Heart left ventricle (tissue), 16 donors: Measurements from ENCODE around the gene FOXN4. TPM values are rescaled to one million over a fixed set of nuclear protein-coding genes. Genes with fewer than 3 reads are reported as not detected.

ENCODE experiments used
- ATAC-seq, 4 donors: fragments of 200-7000 bp; cut with Tn5 transposase; one replicate each; pipeline ENCODE4 v1.9.1; 2020 to 2022; ENCODE audit warnings: moderate library complexity in 4 of 4, mild to moderate bottlenecking in 3 of 4, moderate number of reproducible peaks in 1 of 4
- DNase-seq, 5 donors: peaks; one replicate each; pipeline ENCODE4 v3.0.0-alpha.2; 2020
- H3K27ac ChIP-seq, 12 donors: fragments of 200-600 bp; sonication (generic) in 4 of 12; one replicate each; pipeline versions ENCODE4 v1.5.0 to v1.8.0; 2016 to 2022; ENCODE audit warnings: mild to moderate bottlenecking in 2 of 12
- H3K27me3 ChIP-seq, 9 donors: fragments of 200-600 bp; sonication (generic) in 2 of 9; one replicate each; pipeline versions ENCODE4 v1.5.1 to v1.8.0; 2016 to 2022; ENCODE audit warnings: mild to moderate bottlenecking in 3 of 9
- H3K36me3 ChIP-seq, 9 donors: fragments of 200-600 bp; sonication (generic) in 2 of 9; one replicate each; pipeline versions ENCODE4 v1.5.0 to v1.8.0; 2018 to 2022; ENCODE audit warnings: mild to moderate bottlenecking in 2 of 9
- H3K4me1 ChIP-seq, 12 donors: fragments of 200-600 bp; sonication (generic) in 4 of 12; one replicate each; pipeline versions ENCODE4 v1.5.0 to v1.8.0; 2016 to 2022; ENCODE audit warnings: mild to moderate bottlenecking in 3 of 12
- H3K4me3 ChIP-seq, 12 donors: fragments of 200-600 bp; sonication (generic) in 4 of 12; one replicate each; pipeline versions ENCODE4 v1.5.0 to v1.8.0; 2017 to 2022; ENCODE audit warnings: mild to moderate bottlenecking in 9 of 12, moderate library complexity in 4 of 12
- H3K9me3 ChIP-seq, 12 donors: fragments of 200-600 bp; sonication (generic) in 4 of 12; one replicate each; pipeline versions ENCODE4 v1.5.0 to v1.8.0; 2016 to 2022; ENCODE audit warnings: mild to moderate bottlenecking in 1 of 12
- CTCF ChIP-seq, 12 donors: fragments of 200-600 bp; sonication (generic) in 4 of 12; IDR thresholded peaks; one replicate each; pipeline versions ENCODE4 v1.5.0 to v1.8.0; 2018 to 2022; ENCODE audit warnings: antibody characterized with exemption in 12 of 12, mild to moderate bottlenecking in 5 of 12
- POLR2A ChIP-seq, 2 donors: fragments of 450-650 bp; IDR thresholded peaks; one replicate each; pipeline ENCODE4 v1.6.1; 2017; ENCODE audit warnings: antibody characterized with exemption in 2 of 2, mild to moderate bottlenecking in 2 of 2, moderate library complexity in 2 of 2
- WGBS, 4 donors: extraction: QIAGEN DNeasy Blood & Tissue Kit in 2 of 4; methylation state at CpG; one replicate each; pipeline versions ENCODE4 v1.1.5 to v1.1.7; 2013 to 2018; 5-methylcytosine and 5-hydroxymethylcytosine counted together
- intact Hi-C, 10 donors: fragments of 100-400 bp; cut with DNase I; formaldehyde crosslinking; loops; one replicate each; pipeline versions ENCODE4 v1.11.1 to v1.14.2; 2022
- polyA plus RNA-seq, 2 donors: library from polyadenylated mRNA; stranded (reverse); fragments of 200-250 nt; gene quantifications; one replicate each; pipeline ENCODE4 v1.2.3, GENCODE V29; 2013
- total RNA-seq, 9 donors: library from RNA; depleted of rRNA in 2 of 9; stranded (reverse); fragments of >200 nt in 2 of 9; fragmentation: NEBNext Ultra II Directional in 3 of 9; extraction: Animal tissue kit (Norgen Biotek cat#: 25700) in 3 of 9; gene quantifications; one replicate each; pipeline versions ENCODE4 v1.1.0 to v1.2.4, GENCODE V29; 2016 to 2023
- donor health status: ischemic (EF 13 %, LVEDD 7.1; RV severe dilation, severe dysfunction).
- donor health status: healthy with polysubstance abuse.
- donor health status: DM: no; HTN: yes; CAD: no.
- donor health status: DM: no; HTN: no; CAD: no.
- donor health status: ischemic (EF 25% LVEDD 6.9; RV normal size, moderate dysfunction).
- donor health status: ischemic (EF 25% LVEDD 5.7; RV mildly dilated, moderate dysfunction).
- donor health status: healthy.
- donor health status: DM: yes; HTN: yes; CAD: no.
- donor health status: ischemic (EF 35%, LVEDD 5.7; RV mildly dilated, moderate dysfunction).
- donor health status: nonischemic (EF 11% LVEDD 7.7; RV severe dilation, severe dysfunction).
- donor health status: DM: yes; HTN: yes; CAD: no.
- donor health status: PGD.
- donor health status: ischemic (EF 29% LVEDD 5.4; RV normal size, mild dysfunction).
- donor health status: nonischemic (EF 23%, LVEDD 6.1; RV moderate dilation, normal function).

Gene FOXN4
- total and polyA plus RNA-seq, 11 donors = not detected

- Histone ChIP-seq H3K4me3 (no peak overlapping the region), H3K27ac (no peak overlapping the region), H3K4me1 (peaks cover 0 to 14% (median 5%) of the 10 kb centered on the region in 12 donors), H3K9me3 (no peaks in the 10 kb centered on the region), H3K27me3 (peaks cover 0 to 12% (median 0%) of the 10 kb centered on the region in 9 donors), H3K36me3 (no peaks in the 10 kb centered on the region)
- no peak for TF ChIP-seq POLR2A (IDR thresholded peaks at IDR 0.05)
- no peak for TF ChIP-seq CTCF (IDR thresholded peaks at IDR 0.05)
- ATAC-seq (no peak), DNase-seq (no peak)
- 80 to 87% (median 83%) methylated on average over 16 of the region's 16 CpGs for WGBS, 4 donors
- intact Hi-C loops = no loop called here
Measured at GRCh38 chr12:109287811-109288469, 21.1 kb downstream of the FOXN4 start.

- 80 to 89% (median 84%) methylated on average over 7 of the region's 7 CpGs for WGBS, 4 donors
- Histone ChIP-seq H3K4me3 (no peak overlapping the region), H3K36me3 (no peaks in the 10 kb centered on the region), H3K27ac (no peak overlapping the region), H3K27me3 (peaks cover 0 to 12% (median 0%) of the 10 kb centered on the region in 9 donors), H3K9me3 (no peaks in the 10 kb centered on the region), H3K4me1 (peaks cover 0 to 13% (median 5%) of the 10 kb centered on the region in 12 donors)
- DNase-seq (no peak), ATAC-seq (no peak)
- TF ChIP-seq CTCF (IDR thresholded peaks at IDR 0.05) (no peak), POLR2A (IDR thresholded peaks at IDR 0.05) (no peak)
- intact Hi-C loops = no loop called here
Measured at GRCh38 chr12:109287181-109287580, 21.9 kb downstream of the FOXN4 start.

- H3K9me3 ChIP-seq = no peaks in the 10 kb centered on the region
- intact Hi-C loops = no loop called here
- H3K27ac ChIP-seq = no peak overlapping the region
- no peak for ATAC-seq
- peaks cover 0 to 7% (median 0%) of the 10 kb centered on the region in 9 donors for H3K27me3 ChIP-seq
- no peak for TF ChIP-seq CTCF (IDR thresholded peaks at IDR 0.05)
- TF ChIP-seq POLR2A (IDR thresholded peaks at IDR 0.05) = no peak
- H3K36me3 ChIP-seq = no peaks in the 10 kb centered on the region
- DNase-seq = no peak
- H3K4me1 ChIP-seq = peaks cover 0 to 7% (median under 1%) of the 10 kb centered on the region in 12 donors
- H3K4me3 ChIP-seq = no peak overlapping the region
- 84 to 90% (median 87%) methylated on average over 4 of the region's 4 CpGs for WGBS, 4 donors
Measured at GRCh38 chr12:109286652-109287051, 22.4 kb downstream of the FOXN4 start.

GRCh38 chr12:109286252-109286651 lies 22.8 kb downstream of the FOXN4 start:
- no peaks in the 10 kb centered on the region for H3K9me3 ChIP-seq
- H3K36me3 ChIP-seq = no peaks in the 10 kb centered on the region
- TF ChIP-seq POLR2A (IDR thresholded peaks at IDR 0.05) (no peak), CTCF (IDR thresholded peaks at IDR 0.05) (no peak)
- DNase-seq = no peak
- no peak overlapping the region for H3K27ac ChIP-seq
- no peak for ATAC-seq
- H3K4me1 ChIP-seq = peaks cover 0 to 4% (median 0%) of the 10 kb centered on the region in 12 donors
- H3K4me3 ChIP-seq = no peak overlapping the region
- intact Hi-C loops = no loop called here
- peaks cover 0 to 3% (median 0%) of the 10 kb centered on the region in 9 donors for H3K27me3 ChIP-seq
